ENCODE data around the gene MFGE8.

DNA sequence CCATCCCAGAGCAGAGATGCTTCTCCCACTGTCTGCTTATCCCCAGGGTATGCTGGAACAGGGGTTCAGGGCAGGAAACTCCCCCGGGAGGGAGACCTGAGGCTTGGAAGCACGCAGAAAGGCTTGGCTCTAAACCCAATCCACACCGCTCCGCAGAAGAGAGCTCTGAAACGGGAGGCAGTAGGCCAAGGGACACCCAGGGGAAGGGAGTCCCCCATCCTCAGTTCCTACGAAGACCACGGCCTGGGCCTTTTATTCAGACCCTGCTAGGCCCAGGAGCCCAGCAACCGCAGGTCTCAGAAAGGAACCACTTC lies 16.1 kb downstream of the MFGE8 start:
- TF ChIP-seq POLR2A (conservative IDR thresholded peaks at IDR 0.05) (no peak), EP300 (IDR thresholded peaks at IDR 0.05; ENCODE audit: low read length) (no peak), BRCA1 (IDR thresholded peaks at IDR 0.05) (no peak), BRCA1 (CRISPR knock-in tag; IDR thresholded peaks at IDR 0.05) (no peak), ZNF232 (CRISPR knock-in tag; IDR thresholded peaks at IDR 0.05) (no peak), TEAD2 (tag; IDR thresholded peaks at IDR 0.05) (no peak), NFRKB (IDR thresholded peaks at IDR 0.05; ENCODE audit: low read depth) (no peak), FOS (IDR thresholded peaks at IDR 0.05; ENCODE audit: extremely low read depth, insufficient read length) (no peak), KLF16 (IDR thresholded peaks at IDR 0.05) (no peak)
- TF ChIP-seq, protein P1, sequence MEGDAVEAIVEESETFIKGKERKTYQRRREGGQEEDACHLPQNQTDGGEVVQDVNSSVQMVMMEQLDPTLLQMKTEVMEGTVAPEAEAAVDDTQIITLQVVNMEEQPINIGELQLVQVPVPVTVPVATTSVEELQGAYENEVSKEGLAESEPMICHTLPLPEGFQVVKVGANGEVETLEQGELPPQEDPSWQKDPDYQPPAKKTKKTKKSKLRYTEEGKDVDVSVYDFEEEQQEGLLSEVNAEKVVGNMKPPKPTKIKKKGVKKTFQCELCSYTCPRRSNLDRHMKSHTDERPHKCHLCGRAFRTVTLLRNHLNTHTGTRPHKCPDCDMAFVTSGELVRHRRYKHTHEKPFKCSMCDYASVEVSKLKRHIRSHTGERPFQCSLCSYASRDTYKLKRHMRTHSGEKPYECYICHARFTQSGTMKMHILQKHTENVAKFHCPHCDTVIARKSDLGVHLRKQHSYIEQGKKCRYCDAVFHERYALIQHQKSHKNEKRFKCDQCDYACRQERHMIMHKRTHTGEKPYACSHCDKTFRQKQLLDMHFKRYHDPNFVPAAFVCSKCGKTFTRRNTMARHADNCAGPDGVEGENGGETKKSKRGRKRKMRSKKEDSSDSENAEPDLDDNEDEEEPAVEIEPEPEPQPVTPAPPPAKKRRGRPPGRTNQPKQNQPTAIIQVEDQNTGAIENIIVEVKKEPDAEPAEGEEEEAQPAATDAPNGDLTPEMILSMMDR (IDR thresholded peaks at IDR 0.05 in 2 of 3, conservative IDR thresholded peaks at IDR 0.05 in 1 of 3; ENCODE audit: insufficient read depth in 2 of 3, low read depth in 1 of 3, low read length in 3 of 3), result no peak
- TF ChIP-seq, protein P2, sequence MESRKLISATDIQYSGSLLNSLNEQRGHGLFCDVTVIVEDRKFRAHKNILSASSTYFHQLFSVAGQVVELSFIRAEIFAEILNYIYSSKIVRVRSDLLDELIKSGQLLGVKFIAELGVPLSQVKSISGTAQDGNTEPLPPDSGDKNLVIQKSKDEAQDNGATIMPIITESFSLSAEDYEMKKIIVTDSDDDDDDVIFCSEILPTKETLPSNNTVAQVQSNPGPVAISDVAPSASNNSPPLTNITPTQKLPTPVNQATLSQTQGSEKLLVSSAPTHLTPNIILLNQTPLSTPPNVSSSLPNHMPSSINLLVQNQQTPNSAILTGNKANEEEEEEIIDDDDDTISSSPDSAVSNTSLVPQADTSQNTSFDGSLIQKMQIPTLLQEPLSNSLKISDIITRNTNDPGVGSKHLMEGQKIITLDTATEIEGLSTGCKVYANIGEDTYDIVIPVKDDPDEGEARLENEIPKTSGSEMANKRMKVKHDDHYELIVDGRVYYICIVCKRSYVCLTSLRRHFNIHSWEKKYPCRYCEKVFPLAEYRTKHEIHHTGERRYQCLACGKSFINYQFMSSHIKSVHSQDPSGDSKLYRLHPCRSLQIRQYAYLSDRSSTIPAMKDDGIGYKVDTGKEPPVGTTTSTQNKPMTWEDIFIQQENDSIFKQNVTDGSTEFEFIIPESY (CRISPR knock-in tag; IDR thresholded peaks at IDR 0.05), result no peak
- TF ChIP-seq, protein P3, sequence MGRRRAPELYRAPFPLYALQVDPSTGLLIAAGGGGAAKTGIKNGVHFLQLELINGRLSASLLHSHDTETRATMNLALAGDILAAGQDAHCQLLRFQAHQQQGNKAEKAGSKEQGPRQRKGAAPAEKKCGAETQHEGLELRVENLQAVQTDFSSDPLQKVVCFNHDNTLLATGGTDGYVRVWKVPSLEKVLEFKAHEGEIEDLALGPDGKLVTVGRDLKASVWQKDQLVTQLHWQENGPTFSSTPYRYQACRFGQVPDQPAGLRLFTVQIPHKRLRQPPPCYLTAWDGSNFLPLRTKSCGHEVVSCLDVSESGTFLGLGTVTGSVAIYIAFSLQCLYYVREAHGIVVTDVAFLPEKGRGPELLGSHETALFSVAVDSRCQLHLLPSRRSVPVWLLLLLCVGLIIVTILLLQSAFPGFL (CRISPR knock-in tag; IDR thresholded peaks at IDR 0.05), result no peak
- TF ChIP-seq, protein P4, sequence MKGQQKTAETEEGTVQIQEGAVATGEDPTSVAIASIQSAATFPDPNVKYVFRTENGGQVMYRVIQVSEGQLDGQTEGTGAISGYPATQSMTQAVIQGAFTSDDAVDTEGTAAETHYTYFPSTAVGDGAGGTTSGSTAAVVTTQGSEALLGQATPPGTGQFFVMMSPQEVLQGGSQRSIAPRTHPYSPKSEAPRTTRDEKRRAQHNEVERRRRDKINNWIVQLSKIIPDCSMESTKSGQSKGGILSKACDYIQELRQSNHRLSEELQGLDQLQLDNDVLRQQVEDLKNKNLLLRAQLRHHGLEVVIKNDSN (CRISPR knock-in tag; IDR thresholded peaks at IDR 0.05), result no peak
- TF ChIP-seq, protein P5, sequence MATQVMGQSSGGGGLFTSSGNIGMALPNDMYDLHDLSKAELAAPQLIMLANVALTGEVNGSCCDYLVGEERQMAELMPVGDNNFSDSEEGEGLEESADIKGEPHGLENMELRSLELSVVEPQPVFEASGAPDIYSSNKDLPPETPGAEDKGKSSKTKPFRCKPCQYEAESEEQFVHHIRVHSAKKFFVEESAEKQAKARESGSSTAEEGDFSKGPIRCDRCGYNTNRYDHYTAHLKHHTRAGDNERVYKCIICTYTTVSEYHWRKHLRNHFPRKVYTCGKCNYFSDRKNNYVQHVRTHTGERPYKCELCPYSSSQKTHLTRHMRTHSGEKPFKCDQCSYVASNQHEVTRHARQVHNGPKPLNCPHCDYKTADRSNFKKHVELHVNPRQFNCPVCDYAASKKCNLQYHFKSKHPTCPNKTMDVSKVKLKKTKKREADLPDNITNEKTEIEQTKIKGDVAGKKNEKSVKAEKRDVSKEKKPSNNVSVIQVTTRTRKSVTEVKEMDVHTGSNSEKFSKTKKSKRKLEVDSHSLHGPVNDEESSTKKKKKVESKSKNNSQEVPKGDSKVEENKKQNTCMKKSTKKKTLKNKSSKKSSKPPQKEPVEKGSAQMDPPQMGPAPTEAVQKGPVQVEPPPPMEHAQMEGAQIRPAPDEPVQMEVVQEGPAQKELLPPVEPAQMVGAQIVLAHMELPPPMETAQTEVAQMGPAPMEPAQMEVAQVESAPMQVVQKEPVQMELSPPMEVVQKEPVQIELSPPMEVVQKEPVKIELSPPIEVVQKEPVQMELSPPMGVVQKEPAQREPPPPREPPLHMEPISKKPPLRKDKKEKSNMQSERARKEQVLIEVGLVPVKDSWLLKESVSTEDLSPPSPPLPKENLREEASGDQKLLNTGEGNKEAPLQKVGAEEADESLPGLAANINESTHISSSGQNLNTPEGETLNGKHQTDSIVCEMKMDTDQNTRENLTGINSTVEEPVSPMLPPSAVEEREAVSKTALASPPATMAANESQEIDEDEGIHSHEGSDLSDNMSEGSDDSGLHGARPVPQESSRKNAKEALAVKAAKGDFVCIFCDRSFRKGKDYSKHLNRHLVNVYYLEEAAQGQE (IDR thresholded peaks at IDR 0.05; ENCODE audit: borderline replicate concordance), result no peak
- TF ChIP-seq, protein P5 (CRISPR knock-in tag; IDR thresholded peaks at IDR 0.05; ENCODE audit: low read depth), result no peak

Data from K562 (cell line).